ENCODE results near the gene THBS2.

- no peak for TF ChIP-seq CTCF (IDR thresholded peaks at IDR 0.05)
- no peak for TF ChIP-seq POLR2A (IDR thresholded peaks at IDR 0.05)
- TF ChIP-seq POLR2AphosphoS5 (IDR thresholded peaks at IDR 0.05; ENCODE audit: insufficient read depth in 1 of 2, low read depth in 1 of 2): peak in 1 of 2 donors; percentile 69
Observed at GRCh38 chr6:169296170-169296569, 42.5 kb upstream of the THBS2 start.

All from vagina (tissue), 2 donors.